Progenitor cell of endocrine pancreas (in vitro differentiated cells): ENCODE measurements around the gene FIGNL2. TPM values are rescaled to one million over a fixed set of nuclear protein-coding genes. Genes with fewer than 3 reads are reported as not detected.

Experiments used
- DNase-seq: peaks from one replicate; pipeline ENCODE4 v3.0.0; 2021; ENCODE audit warnings: low spot score; ENCODE audit not compliant: unreplicated experiment
- H3K27ac Mint-ChIP-seq: 2 replicates; pipeline ENCODE4 v1.8.0; 2021; ENCODE audit warnings: mild to moderate bottlenecking, moderate library complexity, mixed read lengths
- H3K27me3 Mint-ChIP-seq: 2 replicates; pipeline ENCODE4 v1.8.0; 2021; ENCODE audit warnings: mixed read lengths
- H3K36me3 Mint-ChIP-seq: 2 replicates; pipeline ENCODE4 v1.8.0; 2022; ENCODE audit warnings: mixed read lengths; ENCODE audit not compliant: insufficient read depth
- H3K4me1 Mint-ChIP-seq: 2 replicates; pipeline ENCODE4 v1.8.0; 2021; ENCODE audit warnings: low read depth, mixed read lengths
- H3K4me3 Mint-ChIP-seq: 2 replicates; pipeline ENCODE4 v1.8.0; 2021; ENCODE audit warnings: low read depth, mild to moderate bottlenecking, moderate library complexity, mixed read lengths
- H3K9me3 Mint-ChIP-seq: 2 replicates; pipeline ENCODE4 v1.8.0; 2021; ENCODE audit warnings: low read depth, mixed read lengths
- CTCF ChIP-seq: fragments of 200-600 bp; sonication (generic); IDR thresholded peaks from one replicate; pipeline ENCODE4 v1.5.0; 2021; ENCODE audit warnings: antibody characterized with exemption, mild to moderate bottlenecking; ENCODE audit not compliant: unreplicated experiment
- total RNA-seq: library from RNA; stranded (reverse); gene quantifications from 2 replicates; pipeline ENCODE4 v1.2.1, GENCODE V29; 2021

Gene FIGNL2
- total RNA-seq, 1 donor from 2014 or later, result 46.7 TPM

GRCh38 chr12:51840966-51841365 is 7.6 kb downstream of the FIGNL2 start:
- peaks cover 59% of the 10 kb centered on the region for H3K4me1 Mint-ChIP-seq

GRCh38 chr12:51839310-51839947 is 9.1 kb downstream of the FIGNL2 start:
- peaks cover 12% of the 10 kb centered on the region for H3K36me3 Mint-ChIP-seq
- TF ChIP-seq CTCF, result no peak
- no peaks in the 10 kb centered on the region for H3K27me3 Mint-ChIP-seq
- peak overlapping the region; percentile 35 for H3K27ac Mint-ChIP-seq
- no peak for DNase-seq
- H3K9me3 Mint-ChIP-seq, result no peaks in the 10 kb centered on the region
- peaks cover 48% of the 10 kb centered on the region for H3K4me1 Mint-ChIP-seq
- no peak overlapping the region for H3K4me3 Mint-ChIP-seq

More at GRCh38 chr12:51840966-51841365, 7.6 kb downstream of the FIGNL2 start:
- no peak overlapping the region for H3K27ac Mint-ChIP-seq
- H3K9me3 Mint-ChIP-seq, result no peaks in the 10 kb centered on the region
- DNase-seq, result no peak
- H3K36me3 Mint-ChIP-seq, result peaks cover 8% of the 10 kb centered on the region
- no peak overlapping the region for H3K4me3 Mint-ChIP-seq
- H3K27me3 Mint-ChIP-seq, result no peaks in the 10 kb centered on the region
- no peak for TF ChIP-seq CTCF

- H3K4me3 Mint-ChIP-seq, result no peak overlapping the region
- H3K27me3 Mint-ChIP-seq, result no peaks in the 10 kb centered on the region
- H3K4me1 Mint-ChIP-seq, result peaks cover 44% of the 10 kb centered on the region
- no peaks in the 10 kb centered on the region for H3K9me3 Mint-ChIP-seq
- TF ChIP-seq CTCF, result no peak
- no peak for DNase-seq
- H3K36me3 Mint-ChIP-seq, result peaks cover 13% of the 10 kb centered on the region
- H3K27ac Mint-ChIP-seq, result no peak overlapping the region
Observed at GRCh38 chr12:51838762-51839161, 9.8 kb downstream of the FIGNL2 start.

GRCh38 chr12:51838036-51838435 is 10.5 kb downstream of the FIGNL2 start:
- Mint-ChIP-seq H3K27me3 (no peaks in the 10 kb centered on the region), H3K4me3 (no peak overlapping the region), H3K36me3 (peaks cover 15% of the 10 kb centered on the region), H3K9me3 (no peaks in the 10 kb centered on the region), H3K4me1 (peaks cover 44% of the 10 kb centered on the region), H3K27ac (no peak overlapping the region)
- TF ChIP-seq CTCF, result no peak
- DNase-seq, result no peak

GRCh38 chr12:51837286-51837685 is 11.2 kb downstream of the FIGNL2 start:
- no peak for DNase-seq
- TF ChIP-seq CTCF, result no peak
- Mint-ChIP-seq H3K27me3 (no peaks in the 10 kb centered on the region), H3K36me3 (peaks cover 15% of the 10 kb centered on the region), H3K9me3 (no peaks in the 10 kb centered on the region), H3K4me1 (peaks cover 41% of the 10 kb centered on the region), H3K27ac (no peak overlapping the region), H3K4me3 (no peak overlapping the region)
